COR-L47 (cell line): ENCODE measurements around the gene WDR5B.

Source experiments
- DNase-seq: peaks from one replicate; lab custom pipeline; 2025; lab: John Stamatoyannopoulos, UW

The WDR5B gene

GRCh38 chr3:122407946-122408345 lies 7.9 kb downstream of the WDR5B start:
- no peak for DNase-seq

- DNase-seq: no peak
Observed at GRCh38 chr3:122406198-122406597, 9.7 kb downstream of the WDR5B start.

GRCh38 chr3:122405015-122405414 lies 10.8 kb downstream of the WDR5B start:
- DNase-seq: no peak

GRCh38 chr3:122403489-122403888 lies 12.4 kb downstream of the WDR5B start:
- no peak for DNase-seq

GRCh38 chr3:122398920-122399319 lies 16.9 kb downstream of the WDR5B start:
- DNase-seq: no peak

GRCh38 chr3:122397201-122397600 lies 18.7 kb downstream of the WDR5B start:
- DNase-seq: no peak

- no peak for DNase-seq
Observed at GRCh38 chr3:122396511-122396910, 19.4 kb downstream of the WDR5B start.

- no peak for DNase-seq
Observed at GRCh38 chr3:122395582-122395981, 20.3 kb downstream of the WDR5B start.

- DNase-seq: no peak
Observed at GRCh38 chr3:122394173-122394572, 21.7 kb downstream of the WDR5B start.

GRCh38 chr3:122392868-122393844 lies 22.7 kb downstream of the WDR5B start:
- peak; percentile 64 for DNase-seq

GRCh38 chr3:122391681-122392446 lies 24.0 kb downstream of the WDR5B start:
- no peak for DNase-seq

GRCh38 chr3:122390665-122391064 lies 25.2 kb downstream of the WDR5B start:
- DNase-seq: no peak

GRCh38 chr3:122389892-122390291 lies 26.0 kb downstream of the WDR5B start:
- DNase-seq: no peak

- DNase-seq: no peak
Observed at GRCh38 chr3:122389197-122389596, 26.7 kb downstream of the WDR5B start.

GRCh38 chr3:122387709-122388108 lies 28.2 kb downstream of the WDR5B start:
- no peak for DNase-seq

GRCh38 chr3:122383771-122384697 lies 31.8 kb downstream of the WDR5B start, which contains the start of gene FAM162A:
Gene FAM162A (plus strand): TSS chr3:122384182. CDS start chr3:122384266, 84 bp downstream.
- DNase-seq: peak; percentile 99

GRCh38 chr3:122382888-122383666 lies 32.8 kb downstream of the WDR5B start, which contains the start of gene MIX23:
Gene MIX23 (minus strand): TSS chr3:122383231. CDS start chr3:122383224, 7 bp downstream.
- DNase-seq: peak; percentile 92

- no peak for DNase-seq
Observed at GRCh38 chr3:122377975-122378374, 37.9 kb downstream of the WDR5B start.

- DNase-seq: no peak
Observed at GRCh38 chr3:122374034-122374433, 41.8 kb downstream of the WDR5B start.

GRCh38 chr3:122366379-122366749 lies 49.5 kb downstream of the WDR5B start:
- DNase-seq: no peak
